Ishikawa (cell line): Measurements from ENCODE around the gene DEGS2.

Experiments used
- EGR1 ChIP-seq: IDR thresholded peaks from 2 replicates; pipeline ENCODE4 v1.6.1; 2012
- FOXM1 ChIP-seq: IDR thresholded peaks from 2 replicates; pipeline ENCODE4 v1.6.1; 2012; ENCODE audit warnings: low read depth, borderline replicate concordance
- NFIC ChIP-seq: IDR thresholded peaks from 2 replicates; pipeline ENCODE4 v1.6.1; 2012
- TF ChIP-seq, protein P1 (sequence below): IDR thresholded peaks from 2 replicates; pipeline ENCODE4 v1.6.1; 2012; ENCODE audit warnings: low read depth, mild to moderate bottlenecking
- TF ChIP-seq, protein P2 (sequence below): IDR thresholded peaks from 2 replicates; pipeline ENCODE4 v1.6.1; 2012

DNA sequence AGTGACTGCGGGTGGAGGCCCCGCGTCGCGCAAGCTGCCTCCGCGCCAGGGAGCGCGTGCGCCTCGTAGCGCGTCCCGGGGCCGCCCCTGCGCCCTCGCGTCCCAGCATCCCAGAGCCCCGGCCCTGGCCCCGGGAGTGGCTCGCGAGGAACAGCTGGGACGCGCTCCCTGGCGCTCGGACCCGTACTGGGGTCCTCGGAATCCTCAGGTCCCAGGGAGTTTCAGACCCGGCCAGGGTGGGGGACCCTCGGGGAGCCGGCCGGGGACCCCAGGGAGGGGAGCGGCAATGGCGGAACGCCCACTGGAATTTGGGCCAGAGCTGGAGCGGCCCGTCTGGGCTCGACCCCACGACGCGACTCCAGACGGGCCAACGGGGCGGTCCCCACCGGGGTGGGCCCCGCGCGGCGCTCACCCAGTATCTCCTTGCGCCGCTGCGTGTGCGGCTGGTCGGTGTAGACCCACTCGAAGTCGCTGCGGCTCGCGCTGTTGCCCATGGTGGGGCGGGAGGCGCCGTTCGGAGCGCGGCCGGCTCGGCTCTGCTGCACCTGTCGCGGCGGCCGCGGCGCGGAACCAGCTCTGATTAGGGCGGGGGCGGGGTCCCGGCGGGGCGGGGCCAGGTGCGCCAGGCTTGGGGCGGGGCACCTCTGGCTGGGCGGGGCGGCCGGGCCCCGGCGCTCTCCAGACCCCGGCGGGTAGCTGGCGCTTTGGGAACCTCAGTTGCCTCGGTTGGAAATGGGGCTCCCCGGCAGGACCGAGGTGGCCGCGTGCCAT is at the start of gene DEGS2:
- TF ChIP-seq, protein P1, sequence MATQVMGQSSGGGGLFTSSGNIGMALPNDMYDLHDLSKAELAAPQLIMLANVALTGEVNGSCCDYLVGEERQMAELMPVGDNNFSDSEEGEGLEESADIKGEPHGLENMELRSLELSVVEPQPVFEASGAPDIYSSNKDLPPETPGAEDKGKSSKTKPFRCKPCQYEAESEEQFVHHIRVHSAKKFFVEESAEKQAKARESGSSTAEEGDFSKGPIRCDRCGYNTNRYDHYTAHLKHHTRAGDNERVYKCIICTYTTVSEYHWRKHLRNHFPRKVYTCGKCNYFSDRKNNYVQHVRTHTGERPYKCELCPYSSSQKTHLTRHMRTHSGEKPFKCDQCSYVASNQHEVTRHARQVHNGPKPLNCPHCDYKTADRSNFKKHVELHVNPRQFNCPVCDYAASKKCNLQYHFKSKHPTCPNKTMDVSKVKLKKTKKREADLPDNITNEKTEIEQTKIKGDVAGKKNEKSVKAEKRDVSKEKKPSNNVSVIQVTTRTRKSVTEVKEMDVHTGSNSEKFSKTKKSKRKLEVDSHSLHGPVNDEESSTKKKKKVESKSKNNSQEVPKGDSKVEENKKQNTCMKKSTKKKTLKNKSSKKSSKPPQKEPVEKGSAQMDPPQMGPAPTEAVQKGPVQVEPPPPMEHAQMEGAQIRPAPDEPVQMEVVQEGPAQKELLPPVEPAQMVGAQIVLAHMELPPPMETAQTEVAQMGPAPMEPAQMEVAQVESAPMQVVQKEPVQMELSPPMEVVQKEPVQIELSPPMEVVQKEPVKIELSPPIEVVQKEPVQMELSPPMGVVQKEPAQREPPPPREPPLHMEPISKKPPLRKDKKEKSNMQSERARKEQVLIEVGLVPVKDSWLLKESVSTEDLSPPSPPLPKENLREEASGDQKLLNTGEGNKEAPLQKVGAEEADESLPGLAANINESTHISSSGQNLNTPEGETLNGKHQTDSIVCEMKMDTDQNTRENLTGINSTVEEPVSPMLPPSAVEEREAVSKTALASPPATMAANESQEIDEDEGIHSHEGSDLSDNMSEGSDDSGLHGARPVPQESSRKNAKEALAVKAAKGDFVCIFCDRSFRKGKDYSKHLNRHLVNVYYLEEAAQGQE, result no peak
- TF ChIP-seq FOXM1 (no peak), EGR1 (no peak), NFIC (no peak)
- TF ChIP-seq, protein P2, sequence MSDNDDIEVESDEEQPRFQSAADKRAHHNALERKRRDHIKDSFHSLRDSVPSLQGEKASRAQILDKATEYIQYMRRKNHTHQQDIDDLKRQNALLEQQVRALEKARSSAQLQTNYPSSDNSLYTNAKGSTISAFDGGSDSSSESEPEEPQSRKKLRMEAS, result peak; percentile 44; the same call in 1 of the 2 replicates
